Panc1 (cell line): ENCODE data around the gene ITGB2. TPM values are rescaled to one million over a fixed set of nuclear protein-coding genes. Genes with fewer than 3 reads are reported as not detected.
A peak's percentile ranks its signal among the peaks of the same experiment; 100 is the strongest.

Experiments
- ATAC-seq: fragments of 200-7000 bp; cut with Tn5 transposase; 2 replicates; pipeline ENCODE4 v1.9.1; 2020; ENCODE audit warnings: mild to moderate bottlenecking, moderate library complexity
- BruUV-seq: library from RNA; stranded (reverse); fragments of 400-500 nt; replicated peaks from 2 replicates; lab custom pipeline; 2021; lab: Mats Ljungman, UMichigan
- CTCF ChIA-PET: fragments of 300-600 bp; sonication (Branson Sonifier 250); formaldehyde crosslinking; loops from one replicate; lab custom pipeline; 2022; ENCODE audit warnings: antibody characterized with exemption; lab: Charles Lee
- POLR2A ChIA-PET: fragments of 300-600 bp; sonication (Branson Sonifier 250); formaldehyde crosslinking; loops from one replicate; lab custom pipeline; 2022; ENCODE audit warnings: antibody characterized with exemption; lab: Charles Lee
- DNase-seq: peaks from one replicate; pipeline ENCODE4 v3.0.0-alpha.2; 2010; ENCODE audit warnings: low read depth, low spot score
- H3K27ac ChIP-seq: 2 replicates; pipeline ENCODE4 v1.5.1; 2011; ENCODE audit warnings: mild to moderate bottlenecking, low read length, inconsistent platforms
- H3K27me3 ChIP-seq: fragments of 200-500 bp; sonication (Bioruptor generic); 2 replicates; pipeline ENCODE4 v1.6.0; 2014; ENCODE audit warnings: low read length, inconsistent platforms; ENCODE audit not compliant: control insufficient read depth, insufficient read depth
- H3K36me3 ChIP-seq: fragments of 200-500 bp; sonication (Bioruptor generic); 2 replicates; pipeline ENCODE4 v1.5.1; 2014; ENCODE audit warnings: inconsistent platforms, mild to moderate bottlenecking, low read length, moderate library complexity; ENCODE audit not compliant: control insufficient read depth, insufficient read depth
- H3K4me1 ChIP-seq: 2 replicates; pipeline ENCODE4 v1.5.1; 2011; ENCODE audit warnings: inconsistent platforms, mild to moderate bottlenecking, low read length, moderate library complexity; ENCODE audit not compliant: control insufficient read depth, insufficient read depth
- H3K4me3 ChIP-seq, 2 experiments: 2 replicates each; pipeline ENCODE4 v1.5.1; 2011 to 2012; ENCODE audit warnings: low read depth in 2 of 2, low read length in 2 of 2, mild to moderate bottlenecking in 2 of 2, inconsistent platforms in 1 of 2, moderate library complexity in 1 of 2
- H3K9me3 ChIP-seq: fragments of 200-500 bp; sonication (Bioruptor generic); 2 replicates; pipeline ENCODE4 v1.5.1; 2014; ENCODE audit warnings: low read depth, mild to moderate bottlenecking, inconsistent platforms, low read length, moderate library complexity; ENCODE audit not compliant: control insufficient read depth, insufficient read depth
- CTCF ChIP-seq: fragments of 450-650 bp; IDR thresholded peaks from 2 replicates; pipeline ENCODE4 v1.5.1; 2017; ENCODE audit warnings: mild to moderate bottlenecking
- POLR2AphosphoS5 ChIP-seq: IDR thresholded peaks from 2 replicates; pipeline ENCODE4 v1.6.1; 2012; ENCODE audit warnings: mild to moderate bottlenecking, low read depth, low read length, moderate library complexity
- REST ChIP-seq, 2 experiments: IDR thresholded peaks; 2 replicates each; pipeline ENCODE4 v1.6.1; 2011 to 2012; ENCODE audit warnings: low read depth in 2 of 2, control low read depth in 1 of 2, low read length in 1 of 2, mild to moderate bottlenecking in 1 of 2, moderate library complexity in 1 of 2; ENCODE audit not compliant: insufficient read depth in 1 of 2
- SIN3A ChIP-seq: IDR thresholded peaks from 2 replicates; pipeline ENCODE4 v1.6.1; 2012; ENCODE audit warnings: low read depth, mild to moderate bottlenecking, low read length, moderate library complexity, borderline replicate concordance; ENCODE audit not compliant: insufficient read depth
- TCF7L2 ChIP-seq: IDR thresholded peaks from 2 replicates; pipeline ENCODE4 v1.6.1; 2011; ENCODE audit warnings: mild to moderate bottlenecking, low read depth, low read length, inconsistent platforms
- in situ Hi-C: cut with HindIII; loops from 2 replicates; pipeline ENCODE4 v1.10.0; 2016; ENCODE audit warnings: low sequenced_read_pairs, low pct_unique_long_range_greater_than_20kb
- intact Hi-C: fragments of 100-400 bp; cut with micrococcal nuclease; formaldehyde crosslinking; loops from one replicate; pipeline ENCODE4 v1.10.0; 2022; ENCODE audit not compliant: unreplicated experiment
- total RNA-seq: library from RNA; stranded (reverse); gene quantifications from one replicate; pipeline ENCODE4 v1.2.1, GENCODE V29; 2021; ENCODE audit not compliant: unreplicated experiment

Gene ITGB2
- total RNA-seq, 1 experiment from 2014 or later: 3.0 TPM

- in situ Hi-C loops (no loop called here), intact Hi-C loops (loop anchor here (10.0 kb wide), 1 partner anchor 53 kb away; the partner anchor contains the start of gene PTTG1IP)
- ChIA-PET POLR2A (interaction anchor here (0.6 to 1.0 kb wide), 5 partner anchors 14 to 402 kb away, joined by 3 to 15 read pairs (median 9); no protein-coding TSS in a partner anchor), CTCF (interaction anchor here (0.6 to 0.7 kb wide), 2 partner anchors 31 to 44 kb away, joined by 3 to 9 read pairs; no protein-coding TSS in a partner anchor)
- Histone ChIP-seq H3K4me3 (peak overlapping the region in 1 of 2 experiments; percentile 20; a peak in 2 of 4 replicates), H3K27me3 (no peaks in the 10 kb centered on the region), H3K36me3 (no peaks in the 10 kb centered on the region), H3K9me3 (no peaks in the 10 kb centered on the region), H3K4me1 (peaks cover 27% of the 10 kb centered on the region), H3K27ac (peak overlapping the region; percentile 78)
- TF ChIP-seq POLR2AphosphoS5 (no peak; the same call in 1 of the 2 replicates), CTCF (no peak), SIN3A (no peak), TCF7L2 (no peak), REST (IDR thresholded peaks at IDR 0.05; ENCODE audit: insufficient read depth in 1 of 2, low read depth in 2 of 2, low read length in 1 of 2) (no peak)
- ATAC-seq (peak; percentile 70), DNase-seq (no peak)
- no TSS peak for BruUV-seq
Observed at GRCh38 chr21:44927587-44928461, 7.1 kb upstream of the ITGB2 start.

- Histone ChIP-seq H3K4me3 (no peak overlapping the region), H3K4me1 (peaks cover 27% of the 10 kb centered on the region), H3K27ac (peak overlapping the region; percentile 66), H3K9me3 (no peaks in the 10 kb centered on the region), H3K36me3 (no peaks in the 10 kb centered on the region), H3K27me3 (no peaks in the 10 kb centered on the region)
- peak; percentile 6; the same call in 1 of the 2 replicates for ATAC-seq
- intact Hi-C loops: loop anchor here (10.0 kb wide), 1 partner anchor 52 kb away; the partner anchor contains the start of gene PTTG1IP
- ChIA-PET CTCF (interaction anchor here (0.7 to 1.0 kb wide), 2 partner anchors 43 to 127 kb away, joined by 3 read pairs; no protein-coding TSS in a partner anchor), POLR2A (interaction anchor here (0.6 to 1.0 kb wide), 4 partner anchors 14 to 403 kb away, joined by 3 to 15 read pairs (median 10); no protein-coding TSS in a partner anchor)
- in situ Hi-C loops: no loop called here
- BruUV-seq: no TSS peak
- DNase-seq: no peak
- TF ChIP-seq POLR2AphosphoS5 (no peak; the same call in 1 of the 2 replicates), CTCF (no peak), TCF7L2 (no peak), SIN3A (no peak), REST (IDR thresholded peaks at IDR 0.05; ENCODE audit: insufficient read depth in 1 of 2, low read depth in 2 of 2, low read length in 1 of 2) (no peak)
Observed at GRCh38 chr21:44927259-44927586, 6.5 kb upstream of the ITGB2 start.
